Testis (tissue), 3 donors: ENCODE measurements around the gene RERE. TPM values are rescaled to one million over a fixed set of nuclear protein-coding genes. Genes with fewer than 3 reads are reported as not detected.

Experiments used
- DNase-seq: peaks from one replicate; pipeline ENCODE4 v3.0.0-alpha.2; 2019
- H3K27ac ChIP-seq, 2 donors: fragments of 200-600 bp; sonication (generic); one replicate each; pipeline ENCODE4 v1.5.1; 2019
- H3K27me3 ChIP-seq: fragments of 200-600 bp; sonication (generic); one replicate; pipeline ENCODE4 v1.5.1; 2019
- H3K36me3 ChIP-seq: fragments of 200-600 bp; sonication (generic); one replicate; pipeline ENCODE4 v1.5.1; 2017; ENCODE audit warnings: low read depth; ENCODE audit errors: missing control alignments
- H3K4me1 ChIP-seq: fragments of 200-600 bp; sonication (generic); one replicate; pipeline ENCODE4 v1.5.1; 2019
- H3K4me3 ChIP-seq, 2 donors: fragments of 200-600 bp; sonication (generic); one replicate each; pipeline ENCODE4 v1.5.1; 2017 to 2019
- H3K9me3 ChIP-seq: fragments of 200-600 bp; sonication (generic); one replicate; pipeline ENCODE4 v1.5.1; 2017
- CTCF ChIP-seq, 3 experiments: fragments of 450-650 bp in 2 of 3; fragments of 200-600 bp in 1 of 3; sonication (generic) in 1 of 3; IDR thresholded peaks; one replicate each; pipeline ENCODE4 v1.5.1; 2016 to 2019; ENCODE audit warnings: antibody characterized with exemption in 3 of 3, mild to moderate bottlenecking in 2 of 3, moderate library complexity in 1 of 3
- POLR2A ChIP-seq: fragments of 450-650 bp; IDR thresholded peaks from one replicate; pipeline ENCODE4 v1.6.1; 2017; ENCODE audit warnings: antibody characterized with exemption, mild to moderate bottlenecking, moderate library complexity
- WGBS, 2 donors: methylation state at CpG; one replicate each; pipeline ENCODE4 v1.1.5; 2018; 5-methylcytosine and 5-hydroxymethylcytosine counted together
- intact Hi-C: fragments of 100-400 bp; cut with DNase I; formaldehyde crosslinking; loops from one replicate; pipeline ENCODE4 v1.15.1; 2023; ENCODE audit warnings: low total_unique reads
- polyA plus RNA-seq: library from polyadenylated mRNA; stranded (reverse); fragments of 350-450 nt; fragmentation: Illumina TruSeq; extraction: RNeasy Lipid Tissue Mini Kit (QIAGEN cat#74804); gene quantifications from one replicate; pipeline ENCODE4 v1.2.3, GENCODE V29; 2014; ENCODE audit warnings: low read depth, low replicate concordance; ENCODE audit not compliant: insufficient read depth
- total RNA-seq, 2 donors: library from RNA; depleted of rRNA; stranded (reverse); fragments of >200 nt; gene quantifications; one replicate each; pipeline ENCODE4 v1.2.3, GENCODE V29; 2016

RERE gene
- total and polyA plus RNA-seq, 3 donors from 2014 or later = 90.8 to 229 (median 203) TPM

- Histone ChIP-seq H3K27ac (no peak overlapping the region), H3K4me1 (peaks cover 8% of the 10 kb centered on the region), H3K27me3 (no peaks in the 10 kb centered on the region), H3K4me3 (no peak overlapping the region), H3K9me3 (no peaks in the 10 kb centered on the region), H3K36me3 (no peaks in the 10 kb centered on the region)
- WGBS, 2 donors = 91 to 92% methylated on average over 2 of the region's 2 CpGs
- TF ChIP-seq POLR2A = no peak
- TF ChIP-seq CTCF (IDR thresholded peaks at IDR 0.05) = no peak
- no peak for DNase-seq
- intact Hi-C loops = no loop called here
Measured at GRCh38 chr1:8481650-8482380, 335.6 kb downstream of the RERE start.

- Histone ChIP-seq H3K9me3 (no peaks in the 10 kb centered on the region), H3K4me3 (no peak overlapping the region), H3K27me3 (no peaks in the 10 kb centered on the region), H3K4me1 (peaks cover 8% of the 10 kb centered on the region), H3K27ac (peak overlapping the region in 1 of 2 donors; percentile 47), H3K36me3 (no peaks in the 10 kb centered on the region)
- TF ChIP-seq POLR2A (no peak), CTCF (IDR thresholded peaks at IDR 0.05) (no peak)
- no peak for DNase-seq
- intact Hi-C loops = no loop called here
Measured at GRCh38 chr1:8478566-8478965, 338.9 kb downstream of the RERE start.

GRCh38 chr1:8477983-8478362 lies 339.5 kb downstream of the RERE start:
- WGBS, 2 donors = 72 to 77% methylated on average over 2 of the region's 2 CpGs
- H3K4me1 ChIP-seq = peaks cover 8% of the 10 kb centered on the region
- intact Hi-C loops = no loop called here
- peak overlapping the region in 1 of 2 donors; percentile 47 for H3K27ac ChIP-seq
- H3K27me3 ChIP-seq = no peaks in the 10 kb centered on the region
- no peak overlapping the region for H3K4me3 ChIP-seq
- no peak for DNase-seq
- H3K9me3 ChIP-seq = no peaks in the 10 kb centered on the region
- H3K36me3 ChIP-seq = no peaks in the 10 kb centered on the region
- TF ChIP-seq CTCF (IDR thresholded peaks at IDR 0.05) = no peak
- TF ChIP-seq POLR2A = no peak

GRCh38 chr1:8477166-8477982 lies 340.1 kb downstream of the RERE start:
- 61 to 66% methylated on average over 9 of the region's 9 CpGs for WGBS, 2 donors
- Histone ChIP-seq H3K4me1 (peaks cover 8% of the 10 kb centered on the region), H3K27me3 (no peaks in the 10 kb centered on the region), H3K27ac (peak overlapping the region in 1 of 2 donors; percentile 47), H3K9me3 (no peaks in the 10 kb centered on the region), H3K4me3 (no peak overlapping the region), H3K36me3 (no peaks in the 10 kb centered on the region)
- TF ChIP-seq CTCF (IDR thresholded peaks at IDR 0.05) (no peak), POLR2A (no peak)
- DNase-seq = no peak
- intact Hi-C loops = no loop called here
